ENCODE measurements around the gene HOOK2. TPM values are rescaled to one million over a fixed set of nuclear protein-coding genes. Genes with fewer than 3 reads are reported as not detected.

Gene HOOK2
- total and polyA plus RNA-seq, 2 of the 13 experiments (the other 11 are each of a cell fraction or from before 2014, with no cell fraction given) = 9.2 to 12.9 TPM

- TF ChIP-seq POLR2G (IDR thresholded peaks at IDR 0.05; ENCODE audit: low read depth, low read length) (peak; percentile 45; the same call in 1 of the 2 replicates), TEF (CRISPR knock-in tag; IDR thresholded peaks at IDR 0.05) (no peak), PPARG (CRISPR knock-in tag; conservative IDR thresholded peaks at IDR 0.05) (peak; percentile 20; the same call in 1 of the 2 replicates), KDM3A (CRISPR knock-in tag; IDR thresholded peaks at IDR 0.05; ENCODE audit: low read depth) (peak; percentile 93), ZNF101 (CRISPR knock-in tag; IDR thresholded peaks at IDR 0.05; ENCODE audit: borderline replicate concordance, low read depth) (no peak), ZNF337 (CRISPR knock-in tag; IDR thresholded peaks at IDR 0.05; ENCODE audit: borderline replicate concordance, low read depth) (no peak), ZBTB25 (CRISPR knock-in tag; IDR thresholded peaks at IDR 0.05) (peak; percentile 48; the same call in 1 of the 2 replicates), ZNF430 (CRISPR knock-in tag; IDR thresholded peaks at IDR 0.05) (no peak), SAFB2 (CRISPR knock-in tag; IDR thresholded peaks at IDR 0.05; ENCODE audit: borderline replicate concordance, low read depth) (no peak), ZFY (CRISPR knock-in tag; IDR thresholded peaks at IDR 0.05) (peak; percentile 26; the same call in 1 of the 2 replicates), ZNF646 (CRISPR knock-in tag; IDR thresholded peaks at IDR 0.05) (no peak), CHD2 (IDR thresholded peaks at IDR 0.05; ENCODE audit: low read depth, low read length) (no peak), FOXC1 (CRISPR knock-in tag; IDR thresholded peaks at IDR 0.05; ENCODE audit: borderline replicate concordance) (0 out of 2 replicates have a peak, but pooled peaks have one; percentile 11), CENPT (CRISPR knock-in tag; IDR thresholded peaks at IDR 0.05; ENCODE audit: low read depth) (no peak), ZNF124 (CRISPR knock-in tag; IDR thresholded peaks at IDR 0.05) (peak; percentile 57; the same call in 1 of the 2 replicates), DDIT3 (CRISPR knock-in tag; IDR thresholded peaks at IDR 0.05) (no peak), TFDP1 (CRISPR knock-in tag; IDR thresholded peaks at IDR 0.05; ENCODE audit: borderline replicate concordance) (peak; percentile 59; the same call in 1 of the 2 replicates), CEBPB (IDR thresholded peaks at IDR 0.05; ENCODE audit: borderline replicate concordance, low read depth, low read length) (no peak), CERS6 (CRISPR knock-in tag; IDR thresholded peaks at IDR 0.05) (no peak)
Observed at GRCh38 chr19:12766051-12766521, 9.3 kb downstream of the HOOK2 start (continued).

Data from HepG2 (cell line).